GM18870 (cell line): Measurements from ENCODE around the gene TFCP2.
"Not testable (repeated sequence)": the region's sequence is repeated elsewhere in the genome, so short reads cannot be mapped to it uniquely, and the experiment has no call there.

Experiments used
- ATAC-seq: cut with Tn5 transposase; IDR thresholded peaks from one replicate; pipeline ENCODE4 v1.9.1; 2021; ENCODE audit warnings: moderate library complexity; ENCODE audit not compliant: unreplicated experiment

The TFCP2 gene

GRCh38 chr12:51172515-51173431 is at the start of gene TFCP2:
TSS of gene TFCP2 (minus strand) at chr12:51173135. CDS start at chr12:51172422, 713 bp downstream.
- peak; percentile 65 for ATAC-seq

GRCh38 chr12:51222461-51222860 is 49.5 kb upstream of the TFCP2 start:
- no peak for ATAC-seq

DNA sequence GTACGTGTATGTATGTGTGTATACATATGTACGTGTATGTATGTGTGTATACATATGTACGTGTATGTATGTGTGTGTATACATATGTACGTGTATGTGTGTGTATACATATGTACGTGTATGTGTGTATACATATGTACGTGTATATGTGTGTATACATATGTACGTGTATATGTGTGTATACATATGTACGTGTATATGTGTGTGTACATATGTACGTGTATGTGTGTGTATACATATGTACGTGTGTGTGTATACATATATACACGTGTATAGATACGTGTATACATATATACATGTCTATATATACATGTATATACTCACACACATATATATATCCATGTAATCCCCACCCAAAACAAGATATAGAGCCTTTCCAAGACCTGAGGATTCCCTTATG is 46.9 kb upstream of the TFCP2 start:
- ATAC-seq, result not testable (repeated sequence)

DNA sequence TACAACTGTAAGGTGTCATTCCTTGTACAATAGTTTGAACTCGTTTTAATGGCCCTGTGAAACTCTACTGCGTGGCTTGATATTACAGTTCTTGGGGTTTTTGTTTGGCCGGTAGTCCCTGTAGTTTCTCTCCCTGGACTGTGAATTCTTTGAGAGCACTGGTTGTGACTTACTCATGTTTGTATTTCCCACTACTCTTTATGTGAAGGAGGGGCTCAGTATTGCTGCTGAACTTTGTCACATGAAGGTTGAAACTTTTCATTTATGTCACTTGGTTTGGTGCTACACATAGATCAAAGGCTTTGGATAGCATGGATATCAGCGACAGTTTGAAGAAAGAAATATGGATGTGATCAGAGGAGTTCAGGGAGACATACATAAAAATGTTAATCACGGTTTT is 46.4 kb upstream of the TFCP2 start:
- no peak for ATAC-seq

GRCh38 chr12:51218607-51219161 is 45.7 kb upstream of the TFCP2 start:
- no peak for ATAC-seq

DNA sequence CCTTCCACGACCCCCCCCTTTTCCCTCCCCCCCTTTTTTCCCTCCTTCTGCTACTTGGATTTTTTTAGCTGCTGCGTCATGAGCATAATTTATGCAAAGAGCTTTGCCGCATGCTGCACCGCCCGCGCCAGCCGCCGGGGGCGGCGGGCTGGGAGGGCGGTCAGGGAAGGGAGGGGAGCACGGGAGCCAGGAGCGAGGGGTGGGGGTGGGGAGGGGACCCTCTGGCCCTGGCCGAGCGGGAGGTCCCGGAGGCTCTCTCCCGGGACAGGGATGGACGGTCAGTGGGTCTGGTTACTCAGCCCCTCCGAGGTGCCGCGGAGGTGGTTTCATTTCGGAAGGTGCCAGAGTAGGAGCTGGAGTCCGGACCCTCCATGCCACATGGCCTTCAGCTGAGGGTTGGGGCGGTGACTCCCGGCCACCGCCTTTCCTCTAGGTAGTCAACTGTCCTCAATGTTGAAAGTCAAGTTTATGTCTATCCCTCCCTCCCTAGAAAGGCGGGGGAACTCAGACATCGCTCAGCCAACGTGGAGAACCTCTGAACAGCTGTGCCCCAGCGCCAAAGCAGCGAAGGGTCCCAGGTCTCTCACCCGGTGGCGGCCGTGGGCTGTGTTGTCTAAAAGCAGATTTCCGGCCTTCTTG is 45.2 kb upstream of the TFCP2 start, which contains the start of gene POU6F1:
POU6F1 (minus strand) TSS at position 95 of the 639 bp plus-strand sequence. CDS start 11,226 bp downstream, outside the sequence.
- ATAC-seq, result no peak

- no peak for ATAC-seq
Measured at GRCh38 chr12:51217133-51217967, 44.4 kb upstream of the TFCP2 start.

GRCh38 chr12:51216642-51217041 is 43.7 kb upstream of the TFCP2 start:
- no peak for ATAC-seq

DNA sequence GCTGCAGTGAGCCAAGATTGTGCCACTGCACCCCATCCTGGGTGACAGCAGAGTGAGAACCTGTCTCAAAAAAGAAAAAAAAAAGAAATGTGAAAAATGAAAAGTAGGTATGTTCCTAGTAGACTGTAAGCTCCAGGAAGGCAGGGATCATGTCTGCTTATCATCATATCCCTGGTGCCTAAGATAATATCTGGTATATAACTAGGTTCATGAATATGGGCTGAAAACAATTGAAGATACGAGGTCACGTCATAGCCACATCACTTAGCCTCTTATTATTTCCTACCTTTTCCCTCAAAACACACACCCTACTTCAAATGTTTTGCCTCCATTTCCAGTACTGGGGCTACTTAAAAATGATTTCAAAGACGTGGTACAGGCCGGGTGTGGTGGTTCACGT is 42.0 kb upstream of the TFCP2 start:
- ATAC-seq, result no peak

GRCh38 chr12:51210690-51211395 is 37.9 kb upstream of the TFCP2 start:
- no peak for ATAC-seq

- ATAC-seq, result no peak
Measured at GRCh38 chr12:51209259-51209658, 36.3 kb upstream of the TFCP2 start.

DNA sequence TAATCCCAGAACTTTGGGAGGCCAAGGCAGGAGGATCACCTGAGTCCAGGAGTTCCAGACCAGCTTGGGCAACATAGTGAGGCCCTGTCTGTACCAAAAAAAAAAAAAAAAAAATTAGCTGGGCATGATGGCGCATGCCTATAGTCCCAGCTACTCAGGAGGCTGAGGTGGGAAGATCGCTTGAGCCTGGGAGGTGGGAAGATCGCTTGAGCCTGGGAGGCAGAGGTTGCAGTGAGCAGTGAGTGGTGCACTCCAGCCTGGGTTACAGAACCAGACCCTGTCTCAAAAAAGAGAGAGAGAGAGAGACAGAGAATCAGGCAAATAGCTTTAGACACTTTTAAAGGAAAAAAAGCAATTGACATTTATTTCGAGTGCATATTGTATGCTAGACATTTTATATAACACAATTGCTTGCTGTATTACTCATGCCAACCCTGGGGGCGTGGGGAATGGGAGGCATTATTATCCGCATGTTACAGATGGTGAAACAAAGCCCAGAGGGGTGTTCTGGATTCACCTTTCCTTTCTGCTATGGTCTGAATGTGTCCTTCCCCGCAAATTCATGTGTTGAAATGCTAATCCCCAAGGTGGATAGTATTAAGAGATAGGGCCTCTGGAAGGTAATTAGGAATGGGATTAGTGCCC is 35.2 kb upstream of the TFCP2 start:
- no peak for ATAC-seq

DNA sequence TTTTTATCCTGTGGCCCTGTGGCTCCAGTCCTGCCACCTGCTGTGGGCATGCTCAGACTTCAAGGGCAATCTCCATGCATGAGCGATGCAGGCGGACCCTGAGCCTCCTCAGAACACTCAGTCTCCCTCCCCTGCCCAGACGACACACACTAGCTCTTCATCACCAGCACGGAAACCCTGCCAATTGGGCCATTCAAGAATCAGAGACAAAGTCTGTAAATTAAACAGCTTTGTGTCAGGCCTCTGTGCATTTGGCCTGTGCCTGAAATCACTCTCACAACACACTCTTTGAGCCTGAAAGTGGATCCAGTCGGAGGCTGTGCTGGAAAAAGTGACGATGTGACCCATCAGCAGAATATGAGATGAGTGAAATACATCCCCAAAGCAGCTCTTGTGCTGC is 32.4 kb upstream of the TFCP2 start:
- ATAC-seq, result no peak

DNA sequence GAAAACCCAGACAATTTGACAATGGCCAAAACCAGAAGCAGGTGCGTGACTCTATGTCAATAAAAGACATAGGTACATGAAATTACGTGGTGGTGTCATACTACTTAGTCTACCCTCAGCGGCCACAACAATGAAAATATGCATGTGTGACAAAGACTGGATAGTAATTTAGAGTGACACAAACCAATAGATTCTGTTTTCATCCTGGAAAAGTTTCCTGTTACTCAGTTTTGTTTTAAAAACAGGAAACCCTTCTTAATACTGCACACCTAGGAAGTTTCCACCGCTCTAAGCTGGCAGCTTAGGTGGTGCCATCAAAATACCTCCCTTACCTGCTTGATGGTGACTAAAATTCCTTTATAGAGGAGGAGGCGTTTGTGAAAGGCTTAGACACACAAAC is 29.8 kb upstream of the TFCP2 start:
- ATAC-seq, result no peak

- ATAC-seq, result no peak
Measured at GRCh38 chr12:51200806-51201205, 27.9 kb upstream of the TFCP2 start.

DNA sequence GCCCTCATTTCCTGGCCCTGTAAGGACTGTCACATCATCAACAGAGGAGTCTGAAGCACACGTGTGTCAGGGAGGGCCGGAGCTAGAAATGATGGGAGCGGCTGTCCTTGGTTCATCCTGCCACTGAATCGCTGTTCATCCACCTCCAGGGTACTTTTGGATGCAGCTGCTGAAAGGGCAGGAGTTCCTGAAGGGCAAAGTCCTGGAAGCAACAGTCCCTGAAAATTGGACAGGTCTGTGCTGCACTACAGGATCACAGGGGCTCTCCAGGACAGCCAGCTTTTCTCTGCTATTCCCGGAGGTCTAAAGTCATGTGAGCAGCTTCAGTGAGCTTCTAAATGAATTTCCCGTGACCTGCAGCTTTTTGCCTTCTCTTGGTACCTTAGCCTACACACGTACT is 27.2 kb upstream of the TFCP2 start:
- ATAC-seq, result no peak

DNA sequence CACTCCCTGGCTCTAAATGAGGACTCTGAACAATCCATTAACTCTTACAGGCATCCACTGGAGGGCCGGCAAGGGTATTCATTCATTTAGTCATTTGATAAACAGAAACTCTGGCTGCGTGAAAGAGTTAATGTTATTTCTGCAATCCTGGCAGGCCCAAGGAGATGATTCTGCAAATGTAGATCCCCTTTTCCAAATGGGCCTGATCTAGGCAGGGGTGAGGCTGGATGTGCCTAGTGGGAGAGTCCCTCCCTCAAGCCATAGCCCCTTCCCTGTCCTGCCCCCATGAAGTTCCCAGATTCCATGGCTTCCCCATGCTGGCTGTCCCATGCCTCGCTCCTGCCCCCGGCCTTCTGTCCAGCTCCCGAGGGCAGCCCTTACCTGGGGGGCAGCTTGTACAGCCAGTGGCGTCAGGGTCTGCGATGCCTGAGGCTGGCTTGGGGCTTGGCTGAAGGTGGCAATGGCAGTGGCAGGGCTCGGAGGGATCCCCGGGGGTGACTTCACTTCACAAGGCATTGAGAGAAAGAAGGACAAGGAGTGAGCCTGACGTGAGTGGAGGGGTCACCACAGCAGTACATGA is 26.5 kb upstream of the TFCP2 start:
- ATAC-seq, result no peak

- no peak for ATAC-seq
Measured at GRCh38 chr12:51198568-51199365, 25.8 kb upstream of the TFCP2 start.
